HFFc6 (cell line): ENCODE results near the gene NME3. TPM values are rescaled to one million over a fixed set of nuclear protein-coding genes. Genes with fewer than 3 reads are reported as not detected.

Source experiments
- DNase-seq: peaks from one replicate; pipeline ENCODE4 v3.0.0-alpha.2; 2018
- H3K27ac Mint-ChIP-seq: 2 replicates; pipeline ENCODE4 v1.8.0; 2020; ENCODE audit warnings: mild to moderate bottlenecking, mixed read lengths
- H3K27me3 Mint-ChIP-seq: 2 replicates; pipeline ENCODE4 v1.8.0; 2021; ENCODE audit warnings: mild to moderate bottlenecking, moderate library complexity, mixed read lengths; ENCODE audit not compliant: insufficient read depth
- H3K36me3 Mint-ChIP-seq: 2 replicates; pipeline ENCODE4 v1.8.0; 2021; ENCODE audit warnings: low read depth, mixed read lengths
- H3K4me1 Mint-ChIP-seq: 2 replicates; pipeline ENCODE4 v1.8.0; 2020; ENCODE audit warnings: low read depth, mixed read lengths
- H3K4me3 Mint-ChIP-seq: 2 replicates; pipeline ENCODE4 v1.8.0; 2020; ENCODE audit warnings: mild to moderate bottlenecking, moderate library complexity, mixed read lengths
- H3K9me3 Mint-ChIP-seq: 2 replicates; pipeline ENCODE4 v1.8.0; 2020; ENCODE audit warnings: mild to moderate bottlenecking, mixed read lengths
- CTCF ChIP-seq: fragments of 200-600 bp; sonication (generic); IDR thresholded peaks from 2 replicates; pipeline ENCODE4 v1.5.0; 2021; ENCODE audit warnings: antibody characterized with exemption, mild to moderate bottlenecking
- total RNA-seq, 6 experiments: library from RNA; stranded (reverse); fragmentation: NEBNext Ultra II Directional; extraction: Animal tissue kit (Norgen Biotek cat#: 25700); gene quantifications; 2 replicates in 1 of 6; 3 replicates in 5 of 6; pipeline ENCODE4 v1.2.3, GENCODE V29; 2021

Gene NME3
- total RNA-seq, 6 experiments from 2014 or later: 28.2 to 61.0 (median 31.3) TPM

- peak; percentile 69 for TF ChIP-seq CTCF
- peak; percentile 35 for DNase-seq
- peaks cover 8% of the 10 kb centered on the region; the same call in 1 of the 2 replicates for H3K36me3 Mint-ChIP-seq
- H3K27ac Mint-ChIP-seq: no peak overlapping the region
- no peaks in the 10 kb centered on the region for H3K9me3 Mint-ChIP-seq
- H3K4me3 Mint-ChIP-seq: no peak overlapping the region
- H3K27me3 Mint-ChIP-seq: no peaks in the 10 kb centered on the region
- peaks cover 5% of the 10 kb centered on the region; the same call in 1 of the 2 replicates for H3K4me1 Mint-ChIP-seq
Measured at GRCh38 chr16:1812732-1813163, 41.4 kb upstream of the NME3 start.

GRCh38 chr16:1810536-1810935 lies 39.2 kb upstream of the NME3 start:
- Mint-ChIP-seq H3K27ac (no peak overlapping the region), H3K9me3 (no peaks in the 10 kb centered on the region), H3K36me3 (peaks cover 13% of the 10 kb centered on the region; the same call in 1 of the 2 replicates), H3K4me3 (no peak overlapping the region), H3K27me3 (no peaks in the 10 kb centered on the region), H3K4me1 (peaks cover 5% of the 10 kb centered on the region; the same call in 1 of the 2 replicates)
- no peak for DNase-seq
- TF ChIP-seq CTCF: no peak

GRCh38 chr16:1810106-1810505 lies 38.8 kb upstream of the NME3 start:
- Mint-ChIP-seq H3K27me3 (no peaks in the 10 kb centered on the region), H3K36me3 (peaks cover 13% of the 10 kb centered on the region; the same call in 1 of the 2 replicates), H3K9me3 (no peaks in the 10 kb centered on the region), H3K4me1 (peaks cover 5% of the 10 kb centered on the region; the same call in 1 of the 2 replicates), H3K27ac (no peak overlapping the region), H3K4me3 (no peak overlapping the region)
- no peak for DNase-seq
- TF ChIP-seq CTCF: no peak

GRCh38 chr16:1809281-1809801 lies 38.0 kb upstream of the NME3 start:
- Mint-ChIP-seq H3K27me3 (no peaks in the 10 kb centered on the region), H3K9me3 (no peaks in the 10 kb centered on the region), H3K4me1 (peaks cover 5% of the 10 kb centered on the region; the same call in 1 of the 2 replicates), H3K4me3 (no peak overlapping the region), H3K27ac (no peak overlapping the region), H3K36me3 (peaks cover 13% of the 10 kb centered on the region; the same call in 1 of the 2 replicates)
- TF ChIP-seq CTCF: no peak
- DNase-seq: no peak

GRCh38 chr16:1808691-1809090 lies 37.3 kb upstream of the NME3 start:
- no peak for DNase-seq
- Mint-ChIP-seq H3K36me3 (peaks cover 10% of the 10 kb centered on the region; the same call in 1 of the 2 replicates), H3K9me3 (no peaks in the 10 kb centered on the region), H3K4me3 (no peak overlapping the region), H3K27ac (no peak overlapping the region), H3K4me1 (peaks cover 5% of the 10 kb centered on the region; the same call in 1 of the 2 replicates), H3K27me3 (no peaks in the 10 kb centered on the region)
- TF ChIP-seq CTCF: no peak
